SH-SY5Y (cell line): Measurements from ENCODE around the gene DTYMK.

ENCODE experiments used
- GATA2 ChIP-seq: IDR thresholded peaks from 2 replicates; pipeline ENCODE4 v1.6.1; 2011; ENCODE audit warnings: mild to moderate bottlenecking, low read depth, low read length
- GATA3 ChIP-seq: IDR thresholded peaks from 2 replicates; pipeline ENCODE4 v1.6.1; 2011; ENCODE audit warnings: low read depth, mild to moderate bottlenecking, low read length, moderate library complexity

DNA sequence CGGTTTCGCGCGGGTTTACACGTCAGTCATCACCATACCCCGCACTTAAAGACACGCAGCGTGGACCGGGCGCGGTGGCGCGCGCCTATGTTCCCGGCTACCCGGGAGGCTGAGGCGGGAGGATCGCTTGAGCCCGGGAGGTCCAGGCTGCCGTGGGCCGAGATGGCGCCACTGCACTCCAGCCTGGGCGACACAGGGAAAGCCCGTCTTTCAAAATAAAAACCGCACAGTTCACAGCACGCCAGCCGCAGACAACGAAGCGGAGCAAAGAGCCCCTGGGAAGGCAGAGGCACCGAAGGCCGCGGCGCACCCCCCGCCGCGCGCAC lies 328 bp downstream of the DTYMK start:
- TF ChIP-seq GATA2: no peak
- no peak for TF ChIP-seq GATA3
